SU-DHL-6 (cell line): ENCODE data around the gene LAMA3.

Experiments used
- H2AFZ ChIP-seq: fragments of 200-600 bp; sonication (generic); 2 replicates; pipeline ENCODE4 v1.6.1; 2014; ENCODE audit warnings: low read depth, mild to moderate bottlenecking, moderate library complexity, mixed read lengths, antibody characterized with exemption, low read length; ENCODE audit not compliant: severe bottlenecking
- H3F3A ChIP-seq: fragments of 200-600 bp; shearing (Covaris generic); 2 replicates; pipeline ENCODE4 v1.6.0; 2016; ENCODE audit warnings: antibody characterized with exemption, mild to moderate bottlenecking; ENCODE audit not compliant: insufficient read depth
- H3K27ac ChIP-seq: fragments of 200-600 bp; sonication (generic); 2 replicates; pipeline ENCODE4 v1.5.1; 2016; ENCODE audit warnings: low read depth, mild to moderate bottlenecking, low read length, moderate library complexity, mixed read lengths
- H3K27me3 ChIP-seq: fragments of 200-600 bp; sonication (generic), shearing (Covaris generic); 2 replicates; pipeline ENCODE4 v1.6.0; 2014; ENCODE audit warnings: mild to moderate bottlenecking, low read length
- H3K36me3 ChIP-seq: fragments of 200-600 bp; sonication (generic); 2 replicates; pipeline ENCODE4 v1.6.1; 2014; ENCODE audit warnings: mild to moderate bottlenecking, low read length, mixed read lengths
- H3K4me2 ChIP-seq: fragments of 300-600, 200-600 bp; shearing (Covaris generic), sonication (generic); 2 replicates; pipeline ENCODE4 v1.6.0; 2014; ENCODE audit warnings: low read length, low read depth, mild to moderate bottlenecking; ENCODE audit not compliant: poor library complexity, severe bottlenecking
- H3K4me3 ChIP-seq: fragments of 200-600 bp; sonication (generic); 2 replicates; pipeline ENCODE4 v1.5.1; 2014; ENCODE audit warnings: antibody characterized with exemption, low read length, mild to moderate bottlenecking, mixed read lengths; ENCODE audit not compliant: insufficient read depth, poor library complexity, severe bottlenecking
- H3K79me2 ChIP-seq: fragments of 200-600 bp; sonication (generic); 2 replicates; pipeline ENCODE4 v1.6.1; 2014; ENCODE audit warnings: mild to moderate bottlenecking, low read length, moderate library complexity; ENCODE audit not compliant: insufficient read depth
- H3K9ac ChIP-seq: fragments of 200-600 bp; sonication (generic); 2 replicates; pipeline ENCODE4 v1.7.0; 2014; ENCODE audit warnings: mild to moderate bottlenecking, low read length
- H3K9me2 ChIP-seq: fragments of 200-600 bp; sonication (generic); replicated peaks from 2 replicates; pipeline ENCODE4 v1.6.1; 2014; ENCODE audit warnings: low read length; ENCODE audit not compliant: insufficient read depth
- H3K9me3 ChIP-seq: fragments of 200-600 bp; sonication (generic); 2 replicates; pipeline ENCODE4 v1.6.1; 2014; ENCODE audit warnings: low read length, mixed read lengths; ENCODE audit not compliant: insufficient read depth
- H4K20me1 ChIP-seq: fragments of 200-600 bp; sonication (generic); 2 replicates; pipeline ENCODE4 v1.6.1; 2014; ENCODE audit warnings: low read depth, mild to moderate bottlenecking, antibody characterized with exemption, low read length, moderate library complexity, mixed read lengths
- EZH2phosphoT487 ChIP-seq: fragments of 200-600 bp; sonication (generic), shearing (Covaris generic); conservative IDR thresholded peaks from 2 replicates; pipeline ENCODE4 v1.6.1; 2018; ENCODE audit warnings: mild to moderate bottlenecking, antibody characterized with exemption, low read length, moderate library complexity, mixed read lengths
- TF ChIP-seq, protein P1 (sequence below): fragments of 200-600 bp; sonication (generic); IDR thresholded peaks from one replicate; pipeline ENCODE4 v1.5.1; 2017; ENCODE audit warnings: antibody characterized with exemption, mild to moderate bottlenecking, low read length, moderate library complexity; ENCODE audit not compliant: insufficient read depth, poor library complexity, severe bottlenecking

LAMA3 gene

DNA sequence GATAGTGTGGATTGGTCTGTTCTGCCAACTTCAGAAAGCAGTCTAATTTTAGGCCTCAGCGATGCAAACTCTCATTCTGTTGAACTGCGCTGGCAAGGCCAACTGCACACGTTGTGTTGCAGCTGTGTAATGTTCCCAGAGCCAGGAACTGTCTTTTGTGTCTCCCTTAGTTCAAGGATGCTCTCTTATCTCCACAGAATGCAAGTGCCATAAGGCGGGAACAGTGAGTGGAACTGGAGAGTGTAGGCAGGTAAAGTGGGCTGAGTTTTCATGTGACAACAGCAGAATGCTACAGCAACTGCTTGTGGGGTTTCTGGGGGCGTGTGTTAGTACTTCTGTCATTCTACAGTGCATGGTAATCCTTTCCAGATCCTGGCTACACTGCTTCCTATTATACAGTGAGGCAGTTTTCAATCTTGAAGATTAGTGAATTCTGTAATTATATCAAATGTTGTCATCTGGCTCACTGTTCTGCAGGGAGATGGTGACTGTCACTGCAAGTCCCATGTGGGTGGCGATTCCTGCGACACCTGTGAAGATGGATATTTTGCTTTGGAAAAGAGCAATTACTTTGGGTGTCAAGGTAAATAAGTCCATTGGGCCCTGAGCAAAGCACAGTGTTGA is 125.8 kb downstream of the LAMA3 start:
- Histone ChIP-seq H3K79me2 (no peaks in the 10 kb centered on the region), H3K9me3 (no peaks in the 10 kb centered on the region), H2AFZ (no peak overlapping the region), H3K4me3 (no peak overlapping the region), H4K20me1 (no peaks in the 10 kb centered on the region), H3K9ac (no peak overlapping the region), H3K4me2 (no peak overlapping the region), H3F3A (no peaks in the 10 kb centered on the region), H3K27me3 (no peaks in the 10 kb centered on the region), H3K27ac (no peak overlapping the region), H3K9me2 (no peaks in the 10 kb centered on the region), H3K36me3 (no peaks in the 10 kb centered on the region)
- no peak for TF ChIP-seq EZH2phosphoT487
- TF ChIP-seq, protein P1, sequence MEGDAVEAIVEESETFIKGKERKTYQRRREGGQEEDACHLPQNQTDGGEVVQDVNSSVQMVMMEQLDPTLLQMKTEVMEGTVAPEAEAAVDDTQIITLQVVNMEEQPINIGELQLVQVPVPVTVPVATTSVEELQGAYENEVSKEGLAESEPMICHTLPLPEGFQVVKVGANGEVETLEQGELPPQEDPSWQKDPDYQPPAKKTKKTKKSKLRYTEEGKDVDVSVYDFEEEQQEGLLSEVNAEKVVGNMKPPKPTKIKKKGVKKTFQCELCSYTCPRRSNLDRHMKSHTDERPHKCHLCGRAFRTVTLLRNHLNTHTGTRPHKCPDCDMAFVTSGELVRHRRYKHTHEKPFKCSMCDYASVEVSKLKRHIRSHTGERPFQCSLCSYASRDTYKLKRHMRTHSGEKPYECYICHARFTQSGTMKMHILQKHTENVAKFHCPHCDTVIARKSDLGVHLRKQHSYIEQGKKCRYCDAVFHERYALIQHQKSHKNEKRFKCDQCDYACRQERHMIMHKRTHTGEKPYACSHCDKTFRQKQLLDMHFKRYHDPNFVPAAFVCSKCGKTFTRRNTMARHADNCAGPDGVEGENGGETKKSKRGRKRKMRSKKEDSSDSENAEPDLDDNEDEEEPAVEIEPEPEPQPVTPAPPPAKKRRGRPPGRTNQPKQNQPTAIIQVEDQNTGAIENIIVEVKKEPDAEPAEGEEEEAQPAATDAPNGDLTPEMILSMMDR, result no peak

DNA sequence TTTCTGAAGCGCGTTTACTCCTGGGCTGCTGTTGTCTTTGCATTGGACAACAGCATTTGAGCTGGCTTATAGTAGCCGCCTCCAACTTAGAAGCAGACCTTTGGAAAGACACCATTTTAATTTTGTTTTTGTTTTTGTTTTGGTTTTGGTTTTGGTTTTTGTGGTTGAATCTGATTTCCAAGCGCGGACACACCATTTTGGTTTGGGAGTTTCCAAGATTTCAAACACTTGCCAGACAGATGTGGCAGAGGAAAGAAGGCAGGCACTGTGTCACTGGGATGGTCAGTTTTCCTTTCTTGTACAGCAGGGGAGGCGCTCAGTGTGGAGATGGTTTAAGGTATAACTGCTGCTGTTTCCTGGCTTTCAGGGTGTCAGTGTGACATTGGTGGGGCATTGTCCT is 126.8 kb downstream of the LAMA3 start:
- H3K4me2 ChIP-seq, result no peak overlapping the region
- H3F3A ChIP-seq, result no peaks in the 10 kb centered on the region
- H4K20me1 ChIP-seq, result no peaks in the 10 kb centered on the region
- no peaks in the 10 kb centered on the region for H3K9me2 ChIP-seq
- H3K27ac ChIP-seq, result no peak overlapping the region
- H2AFZ ChIP-seq, result no peak overlapping the region
- H3K4me3 ChIP-seq, result no peak overlapping the region
- no peak overlapping the region for H3K9ac ChIP-seq
- H3K27me3 ChIP-seq, result no peaks in the 10 kb centered on the region
- TF ChIP-seq, protein P1, result no peak
- no peak for TF ChIP-seq EZH2phosphoT487
- no peaks in the 10 kb centered on the region for H3K36me3 ChIP-seq
- H3K9me3 ChIP-seq, result no peaks in the 10 kb centered on the region
- H3K79me2 ChIP-seq, result no peaks in the 10 kb centered on the region

- Histone ChIP-seq H2AFZ (no peak overlapping the region), H3K27ac (no peak overlapping the region), H4K20me1 (no peaks in the 10 kb centered on the region), H3K4me2 (no peak overlapping the region), H3F3A (no peaks in the 10 kb centered on the region), H3K27me3 (no peaks in the 10 kb centered on the region), H3K4me3 (no peak overlapping the region), H3K79me2 (no peaks in the 10 kb centered on the region), H3K9ac (no peak overlapping the region), H3K9me3 (no peaks in the 10 kb centered on the region), H3K9me2 (no peaks in the 10 kb centered on the region), H3K36me3 (no peaks in the 10 kb centered on the region)
- no peak for TF ChIP-seq EZH2phosphoT487
- TF ChIP-seq, protein P1, result no peak
These were observed 127.5 kb downstream of the LAMA3 start for GRCh38 chr18:23816740-23817139.
